H1 (cell line): Measurements from ENCODE around the gene EVA1C.

Experiments
- EP300 ChIP-seq, 2 experiments: IDR thresholded peaks; 1 replicate in 1 of 2; 2 replicates in 1 of 2; pipeline ENCODE4 v1.6.1; 2011 to 2012; ENCODE audit warnings: low read depth in 2 of 2, low read length in 2 of 2, mild to moderate bottlenecking in 2 of 2, borderline replicate concordance in 1 of 2, inconsistent platforms in 1 of 2, moderate library complexity in 1 of 2
- GABPA ChIP-seq: IDR thresholded peaks from 2 replicates; pipeline ENCODE4 v1.6.1; 2011; ENCODE audit warnings: mild to moderate bottlenecking, low read length, moderate library complexity, borderline replicate concordance; ENCODE audit not compliant: insufficient read depth
- NRF1 ChIP-seq: IDR thresholded peaks from 2 replicates; pipeline ENCODE4 v1.6.1; 2011; ENCODE audit warnings: mild to moderate bottlenecking, low read depth, low read length, improper control_type of control experiment
- POLR2A ChIP-seq, 2 experiments: IDR thresholded peaks; 1 replicate in 1 of 2; 2 replicates in 1 of 2; pipeline ENCODE4 v1.6.1; 2011; ENCODE audit warnings: low read depth in 2 of 2, low read length in 2 of 2, mild to moderate bottlenecking in 2 of 2; ENCODE audit errors: control extremely low read depth in 1 of 2
- POLR2AphosphoS5 ChIP-seq: IDR thresholded peaks from 2 replicates; pipeline ENCODE4 v1.6.1; 2011; ENCODE audit warnings: low read depth, low read length
- RAD21 ChIP-seq, 2 experiments: IDR thresholded peaks in 1 of 2; conservative IDR thresholded peaks in 1 of 2; 2 replicates each; pipeline ENCODE4 v1.6.1; 2011; ENCODE audit warnings: low read depth in 2 of 2, low read length in 2 of 2, improper control_type of control experiment in 1 of 2, inconsistent platforms in 1 of 2, mild to moderate bottlenecking in 1 of 2, moderate library complexity in 1 of 2
- SIN3A ChIP-seq, 2 experiments: IDR thresholded peaks in 1 of 2; conservative IDR thresholded peaks in 1 of 2; 2 replicates each; pipeline ENCODE4 v1.6.1; 2011 to 2012; ENCODE audit warnings: low read length in 2 of 2, improper control_type of control experiment in 1 of 2, low read depth in 1 of 2, mild to moderate bottlenecking in 1 of 2
- YY1 ChIP-seq: IDR thresholded peaks from 2 replicates; pipeline ENCODE4 v1.6.1; 2011; ENCODE audit warnings: low read depth, mild to moderate bottlenecking, low read length
- TF ChIP-seq, protein P1 (sequence below), 3 experiments: IDR thresholded peaks; 1 replicate in 2 of 3; 2 replicates in 1 of 3; pipeline versions ENCODE4 v1.5.1 to v1.6.1; 2011; ENCODE audit warnings: low read length in 3 of 3, mild to moderate bottlenecking in 3 of 3, inconsistent platforms in 2 of 3, low read depth in 1 of 3, moderate library complexity in 1 of 3; ENCODE audit not compliant: insufficient read depth in 1 of 3; ENCODE audit errors: control extremely low read depth in 1 of 3

DNA sequence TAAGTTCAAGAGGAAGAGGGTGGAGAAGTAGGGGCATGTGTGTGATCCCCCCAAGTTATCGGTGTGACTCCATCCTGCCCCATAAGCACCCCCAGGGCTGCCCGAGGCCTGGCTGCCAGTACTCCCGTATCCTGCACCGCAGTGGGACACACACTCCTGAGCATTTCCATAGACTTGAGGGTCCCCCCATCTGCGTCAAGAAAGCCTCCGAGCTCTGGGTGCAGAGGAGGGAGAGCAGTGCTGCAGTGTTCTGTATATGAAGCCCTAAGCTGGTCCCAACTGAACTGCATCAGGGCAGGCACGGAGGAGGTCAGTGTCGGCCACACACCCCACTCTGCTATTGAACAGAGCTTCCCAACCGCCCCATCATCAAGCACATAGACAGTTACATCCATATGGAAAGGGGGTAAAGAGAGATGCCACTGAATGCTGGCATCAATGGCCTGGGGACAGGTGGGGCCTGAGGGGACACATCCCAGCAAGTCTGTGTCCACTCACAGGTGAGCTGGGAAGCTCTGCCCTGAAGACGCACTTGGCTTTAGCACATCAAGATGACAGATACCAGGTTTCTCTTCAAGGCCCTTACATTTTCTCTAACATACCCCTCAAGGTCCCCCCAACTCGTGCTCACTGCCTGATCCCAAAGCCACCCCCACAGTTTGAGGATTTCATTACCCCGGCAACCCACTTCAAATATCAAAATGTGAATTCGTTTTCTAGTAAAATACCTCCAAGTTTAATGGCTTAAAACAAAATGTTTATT lies 64.3 kb downstream of the EVA1C start:
- TF ChIP-seq EP300 (IDR thresholded peaks at IDR 0.05; ENCODE audit: borderline replicate concordance in 1 of 2, low read depth in 2 of 2, low read length in 2 of 2) (no peak), POLR2AphosphoS5 (no peak), YY1 (no peak), SIN3A (conservative IDR thresholded peaks at IDR 0.05 in 1 of 2, IDR thresholded peaks at IDR 0.05 in 1 of 2; ENCODE audit: low read depth in 1 of 2, low read length in 2 of 2) (no peak), NRF1 (no peak), GABPA (no peak), RAD21 (IDR thresholded peaks at IDR 0.05 in 1 of 2, conservative IDR thresholded peaks at IDR 0.05 in 1 of 2; ENCODE audit: low read depth in 2 of 2, low read length in 2 of 2) (no peak), POLR2A (IDR thresholded peaks at IDR 0.05; ENCODE audit: control extremely low read depth in 1 of 2, low read depth in 2 of 2, low read length in 2 of 2) (no peak)
- TF ChIP-seq, protein P1, sequence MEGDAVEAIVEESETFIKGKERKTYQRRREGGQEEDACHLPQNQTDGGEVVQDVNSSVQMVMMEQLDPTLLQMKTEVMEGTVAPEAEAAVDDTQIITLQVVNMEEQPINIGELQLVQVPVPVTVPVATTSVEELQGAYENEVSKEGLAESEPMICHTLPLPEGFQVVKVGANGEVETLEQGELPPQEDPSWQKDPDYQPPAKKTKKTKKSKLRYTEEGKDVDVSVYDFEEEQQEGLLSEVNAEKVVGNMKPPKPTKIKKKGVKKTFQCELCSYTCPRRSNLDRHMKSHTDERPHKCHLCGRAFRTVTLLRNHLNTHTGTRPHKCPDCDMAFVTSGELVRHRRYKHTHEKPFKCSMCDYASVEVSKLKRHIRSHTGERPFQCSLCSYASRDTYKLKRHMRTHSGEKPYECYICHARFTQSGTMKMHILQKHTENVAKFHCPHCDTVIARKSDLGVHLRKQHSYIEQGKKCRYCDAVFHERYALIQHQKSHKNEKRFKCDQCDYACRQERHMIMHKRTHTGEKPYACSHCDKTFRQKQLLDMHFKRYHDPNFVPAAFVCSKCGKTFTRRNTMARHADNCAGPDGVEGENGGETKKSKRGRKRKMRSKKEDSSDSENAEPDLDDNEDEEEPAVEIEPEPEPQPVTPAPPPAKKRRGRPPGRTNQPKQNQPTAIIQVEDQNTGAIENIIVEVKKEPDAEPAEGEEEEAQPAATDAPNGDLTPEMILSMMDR (IDR thresholded peaks at IDR 0.05; ENCODE audit: control extremely low read depth in 1 of 3, insufficient read depth in 1 of 3, low read depth in 1 of 3, low read length in 3 of 3) = no peak
